GM13977 (cell line): ENCODE data around the gene IKZF3.
"Not testable (repeated sequence)": the region's sequence is repeated elsewhere in the genome, so short reads cannot be mapped to it uniquely, and the experiment has no call there.

ENCODE experiments used
- DNase-seq: peaks from one replicate; pipeline ENCODE4 v3.0.0; 2012; ENCODE audit warnings: low spot score
- CTCF ChIP-seq: IDR thresholded peaks from 2 replicates; pipeline ENCODE4 v1.5.1; 2012; ENCODE audit warnings: mild to moderate bottlenecking, control low read depth; ENCODE audit not compliant: insufficient read depth; ENCODE audit errors: extremely low read depth, missing control alignments
- in situ Hi-C: fragments of 300-500 bp; cut with MboI; formaldehyde crosslinking; loops from one replicate; pipeline ENCODE4 v1.12.0; 2022; ENCODE audit warnings: low sequenced_read_pairs, low pct_unique_long_range_greater_than_20kb, mixed read lengths, inconsistent platforms; ENCODE audit not compliant: unreplicated experiment

The IKZF3 gene

GRCh38 chr17:39729280-39729851 is 134.7 kb downstream of the IKZF3 start:
- in situ Hi-C loops, result no loop called here
- no peak for DNase-seq

GRCh38 chr17:39727556-39727955 is 136.6 kb downstream of the IKZF3 start:
- no peak for TF ChIP-seq CTCF
- no peak for DNase-seq
- in situ Hi-C loops, result no loop called here

More at GRCh38 chr17:39729280-39729851, 134.7 kb downstream of the IKZF3 start:
- TF ChIP-seq CTCF, result no peak

GRCh38 chr17:39726617-39727016 is 137.5 kb downstream of the IKZF3 start:
- no peak for TF ChIP-seq CTCF
- in situ Hi-C loops, result no loop called here
- DNase-seq, result no peak

- DNase-seq, in situ Hi-C loops: not testable (repeated sequence)
Observed at GRCh38 chr17:39725923-39726322, 138.2 kb downstream of the IKZF3 start.

GRCh38 chr17:39724731-39725130 is 139.4 kb downstream of the IKZF3 start:
- TF ChIP-seq CTCF, result no peak
- in situ Hi-C loops, result no loop called here
- no peak for DNase-seq

- TF ChIP-seq CTCF, result no peak
- in situ Hi-C loops, result no loop called here
- no peak for DNase-seq
Observed at GRCh38 chr17:39722965-39723848, 140.9 kb downstream of the IKZF3 start.

- no peak for DNase-seq
- no peak for TF ChIP-seq CTCF
- in situ Hi-C loops, result no loop called here
Observed at GRCh38 chr17:39722104-39722503, 142.0 kb downstream of the IKZF3 start.
